Activated CD8-positive, alpha-beta T cell treated with anti-CD3 and anti-CD28 coated beads for 36 hours (primary cell): ENCODE results near the gene RIPOR3. TPM values are rescaled to one million over a fixed set of nuclear protein-coding genes. Genes with fewer than 3 reads are reported as not detected.
A peak's percentile ranks its signal among the peaks of the same experiment; 100 is the strongest.

ENCODE experiments used
- ATAC-seq: fragments of 200-7000 bp; cut with Tn5 transposase; one replicate; pipeline ENCODE4 v1.10.0; 2021; ENCODE audit warnings: mild to moderate bottlenecking, moderate library complexity
- CTCF ChIA-PET: fragments of 350-600 bp; sonication (Branson Sonifier 250); formaldehyde crosslinking; loops from one replicate; lab custom pipeline; 2021; ENCODE audit warnings: antibody characterized with exemption; lab: Charles Lee
- POLR2A ChIA-PET: fragments of 350-600 bp; sonication (Branson Sonifier 250); formaldehyde crosslinking; loops from one replicate; lab custom pipeline; 2021; ENCODE audit warnings: antibody characterized with exemption; lab: Charles Lee
- DNase-seq: peaks from one replicate; pipeline ENCODE4 v3.0.0-alpha.2; 2020
- H3K27ac Mint-ChIP-seq: one replicate; pipeline ENCODE4 v1.8.0; 2021; ENCODE audit warnings: mild to moderate bottlenecking, mixed read lengths
- H3K27me3 Mint-ChIP-seq: one replicate; pipeline ENCODE4 v1.8.0; 2021; ENCODE audit warnings: mixed read lengths
- H3K36me3 Mint-ChIP-seq: one replicate; pipeline ENCODE4 v1.8.0; 2021; ENCODE audit warnings: low read depth, mixed read lengths
- H3K4me1 Mint-ChIP-seq: one replicate; pipeline ENCODE4 v1.8.0; 2021; ENCODE audit warnings: low read depth, mixed read lengths
- H3K4me3 Mint-ChIP-seq: one replicate; pipeline ENCODE4 v1.8.0; 2021; ENCODE audit warnings: mild to moderate bottlenecking, moderate library complexity, mixed read lengths
- H3K9me3 Mint-ChIP-seq: one replicate; pipeline ENCODE4 v1.8.0; 2021; ENCODE audit warnings: mixed read lengths
- CTCF ChIP-seq: fragments of 200-600 bp; IDR thresholded peaks from one replicate; pipeline ENCODE4 v1.8.0; 2022; ENCODE audit warnings: antibody characterized with exemption, mild to moderate bottlenecking
- intact Hi-C: fragments of 100-400 bp; cut with micrococcal nuclease; formaldehyde crosslinking; loops from one replicate; pipeline ENCODE4 v1.10.0; 2022
- total RNA-seq, 2 experiments: library from RNA; stranded (reverse); gene quantifications; one replicate each; pipeline ENCODE4 v1.2.3, GENCODE V29; 2021

RIPOR3 gene
- total RNA-seq, 2 experiments from 2014 or later, result not detected

GRCh38 chr20:50729901-50730764 is 38.8 kb upstream of the RIPOR3 start:
- ChIA-PET CTCF (interaction anchor here (1.3 to 3.6 kb wide), 2 partner anchors 19 to 60 kb away, joined by 3 to 13 read pairs; no protein-coding TSS in a partner anchor), POLR2A (interaction anchor here (0.6 to 1.0 kb wide), 3 partner anchors 12 to 179 kb away, joined by 3 to 4 read pairs (median 3); no protein-coding TSS in a partner anchor)
- peak overlapping the region; percentile 84 for H3K4me3 Mint-ChIP-seq
- H3K36me3 Mint-ChIP-seq, result peaks cover 1% of the 10 kb centered on the region
- TF ChIP-seq CTCF, result no peak
- no peak for DNase-seq
- intact Hi-C loops, result no loop called here
- no peak for ATAC-seq
- H3K4me1 Mint-ChIP-seq, result peaks cover 29% of the 10 kb centered on the region
- no peak overlapping the region for H3K27ac Mint-ChIP-seq
- no peaks in the 10 kb centered on the region for H3K9me3 Mint-ChIP-seq
- H3K27me3 Mint-ChIP-seq, result no peaks in the 10 kb centered on the region

GRCh38 chr20:50728981-50729874 is 37.9 kb upstream of the RIPOR3 start:
- intact Hi-C loops, result no loop called here

GRCh38 chr20:50728486-50728980 is 37.2 kb upstream of the RIPOR3 start:
- Mint-ChIP-seq H3K27ac (no peak overlapping the region), H3K4me1 (peaks cover 25% of the 10 kb centered on the region), H3K4me3 (no peak overlapping the region), H3K9me3 (no peaks in the 10 kb centered on the region), H3K27me3 (no peaks in the 10 kb centered on the region), H3K36me3 (no peaks in the 10 kb centered on the region)
- intact Hi-C loops, result no loop called here
- POLR2A ChIA-PET, result no interaction called here
- CTCF ChIA-PET, result interaction anchor here (0.8 to 3.6 kb wide), 3 partner anchors 9 to 93 kb away, joined by 3 to 13 read pairs (median 3); no protein-coding TSS in a partner anchor
- ATAC-seq (no peak), DNase-seq (no peak)
- no peak for TF ChIP-seq CTCF

More at GRCh38 chr20:50728981-50729874, 37.9 kb upstream of the RIPOR3 start:
- Mint-ChIP-seq H3K36me3 (peaks cover 1% of the 10 kb centered on the region), H3K27me3 (no peaks in the 10 kb centered on the region), H3K9me3 (no peaks in the 10 kb centered on the region), H3K27ac (no peak overlapping the region), H3K4me3 (no peak overlapping the region), H3K4me1 (peaks cover 27% of the 10 kb centered on the region)
- POLR2A ChIA-PET, result no interaction called here
- CTCF ChIA-PET, result interaction anchor here (0.9 to 3.6 kb wide), 3 partner anchors 20 to 94 kb away, joined by 3 to 13 read pairs (median 3); no protein-coding TSS in a partner anchor
- no peak for ATAC-seq
- DNase-seq, result no peak
- no peak for TF ChIP-seq CTCF

GRCh38 chr20:50727792-50728485 is 36.6 kb upstream of the RIPOR3 start:
- ATAC-seq (no peak), DNase-seq (no peak)
- POLR2A ChIA-PET, result no interaction called here
- H3K27me3 Mint-ChIP-seq, result no peaks in the 10 kb centered on the region
- no peak overlapping the region for H3K4me3 Mint-ChIP-seq
- CTCF ChIA-PET, result interaction anchor here (0.8 to 3.6 kb wide), 2 partner anchors 9 to 22 kb away, joined by 3 to 13 read pairs; no protein-coding TSS in a partner anchor
- H3K4me1 Mint-ChIP-seq, result peaks cover 21% of the 10 kb centered on the region
- H3K36me3 Mint-ChIP-seq, result no peaks in the 10 kb centered on the region
- no peaks in the 10 kb centered on the region for H3K9me3 Mint-ChIP-seq
- no peak for TF ChIP-seq CTCF
- intact Hi-C loops, result no loop called here
- H3K27ac Mint-ChIP-seq, result no peak overlapping the region
